GM18868 (cell line): ENCODE data around the gene FBXL4.

Experiments used
- ATAC-seq: cut with Tn5 transposase; IDR thresholded peaks from one replicate; pipeline ENCODE4 v1.9.1; 2021; ENCODE audit warnings: mild to moderate bottlenecking, moderate library complexity; ENCODE audit not compliant: unreplicated experiment

Gene FBXL4

DNA sequence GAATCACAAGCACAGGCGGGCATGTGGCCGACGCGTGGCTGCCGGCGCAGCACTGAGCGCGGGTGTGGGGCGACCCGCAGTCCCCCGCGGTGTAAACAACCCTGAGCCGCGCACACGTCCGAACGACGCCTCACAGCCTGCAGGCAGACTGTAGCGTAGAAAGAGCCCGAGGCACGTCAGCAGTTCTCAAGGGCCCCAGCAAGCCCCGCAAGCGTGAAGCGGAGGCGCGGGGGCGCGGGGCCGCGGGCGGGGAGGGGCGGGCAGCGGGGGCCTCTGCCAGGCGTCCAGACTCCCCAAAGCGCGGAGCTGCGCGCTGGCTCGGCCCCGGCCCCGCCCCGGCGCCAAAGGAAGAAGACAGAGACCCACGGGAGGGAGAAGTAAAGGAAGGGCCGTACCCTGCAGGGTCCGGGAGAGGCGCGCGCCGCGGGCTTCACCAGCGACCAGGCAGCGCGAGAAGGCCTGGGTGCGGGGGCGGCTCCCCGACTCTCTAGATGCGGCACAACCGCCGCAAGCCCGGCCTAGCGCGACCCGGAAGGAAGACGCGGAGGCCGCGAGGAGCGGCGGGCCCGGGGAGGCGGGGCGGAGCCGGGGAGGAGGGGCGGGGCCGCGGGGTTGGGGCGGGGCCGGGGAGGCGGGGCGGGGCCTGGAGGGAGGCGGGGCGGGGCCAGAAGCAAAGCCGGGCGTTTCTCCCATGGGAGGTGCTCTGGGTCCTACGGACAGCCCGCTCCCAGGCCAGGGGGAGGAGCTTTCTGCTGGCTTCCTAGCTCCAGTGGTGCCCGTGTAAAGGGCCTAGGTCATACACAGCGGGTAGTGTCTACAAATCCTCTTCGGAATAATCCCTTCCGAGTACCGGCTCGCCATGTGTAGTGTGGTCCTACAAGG lies at the start of gene FBXL4:
Gene FBXL4 (minus strand): TSS at position 536 of the 882 bp plus-strand sequence. CDS start 20,958 bp downstream, outside the sequence.
- ATAC-seq, result peak; percentile 83

DNA sequence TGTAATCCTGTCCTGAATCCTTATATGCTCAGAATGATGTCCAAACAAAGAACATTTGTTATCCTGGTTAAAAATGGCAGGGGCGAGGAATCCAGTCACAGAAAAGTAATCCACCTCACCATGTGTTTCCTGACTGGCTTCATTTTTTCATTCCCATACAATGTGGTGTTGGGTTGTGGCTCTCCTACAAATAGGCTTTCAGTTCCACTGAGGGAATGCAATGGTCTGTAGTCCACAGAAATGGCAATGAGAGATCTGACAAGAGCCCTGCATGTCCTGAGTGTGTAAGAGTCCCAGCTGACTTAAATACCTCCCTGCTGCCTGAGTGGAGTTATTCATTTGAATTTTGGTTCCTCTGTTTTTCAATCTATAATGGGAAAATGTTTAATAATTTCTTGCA lies 47.4 kb upstream of the FBXL4 start:
- no peak for ATAC-seq

DNA sequence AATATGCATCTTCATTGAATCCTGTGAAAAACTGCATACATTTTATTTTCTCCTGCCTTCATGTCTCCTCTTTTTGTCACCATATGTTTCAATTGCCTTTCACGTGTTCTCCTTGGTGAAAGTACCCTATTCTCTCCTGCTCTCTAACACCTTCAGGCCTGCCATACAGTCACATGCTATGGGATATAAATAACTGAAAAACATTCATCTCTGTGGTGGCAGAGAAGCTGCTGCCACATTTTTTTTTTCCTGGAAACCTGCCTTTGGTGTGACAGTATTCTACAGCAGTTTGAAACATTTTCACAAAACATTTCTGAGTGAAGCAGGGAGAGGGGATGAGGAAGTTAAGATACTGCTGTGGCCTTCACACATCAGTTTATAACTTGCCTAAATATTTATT lies 44.8 kb upstream of the FBXL4 start:
- no peak for ATAC-seq

DNA sequence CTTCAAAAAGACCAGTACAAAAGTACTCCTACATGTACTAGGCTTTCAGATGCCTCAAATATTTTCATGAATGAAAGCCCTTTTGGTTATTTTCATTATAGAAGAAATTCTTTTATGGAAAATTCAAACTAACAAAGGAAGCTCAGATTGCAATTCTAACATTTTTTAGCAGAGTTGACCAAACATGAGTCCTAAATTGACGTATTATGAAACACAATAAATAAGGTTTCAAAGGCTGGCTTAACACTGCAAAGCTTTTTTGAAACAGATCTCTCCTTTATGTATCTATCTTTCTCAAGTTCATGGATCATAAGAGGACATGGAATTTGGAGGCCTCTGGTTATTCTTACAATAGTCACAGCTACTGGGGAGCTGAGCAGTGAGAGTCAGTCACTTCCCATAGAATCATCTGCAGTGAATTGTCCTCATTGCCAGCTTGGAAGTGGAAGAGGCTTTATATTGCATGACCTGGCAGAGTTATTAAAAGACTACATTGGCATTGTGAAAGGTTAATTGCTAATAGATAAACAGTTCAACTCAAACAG lies 38.4 kb upstream of the FBXL4 start:
- no peak for ATAC-seq

DNA sequence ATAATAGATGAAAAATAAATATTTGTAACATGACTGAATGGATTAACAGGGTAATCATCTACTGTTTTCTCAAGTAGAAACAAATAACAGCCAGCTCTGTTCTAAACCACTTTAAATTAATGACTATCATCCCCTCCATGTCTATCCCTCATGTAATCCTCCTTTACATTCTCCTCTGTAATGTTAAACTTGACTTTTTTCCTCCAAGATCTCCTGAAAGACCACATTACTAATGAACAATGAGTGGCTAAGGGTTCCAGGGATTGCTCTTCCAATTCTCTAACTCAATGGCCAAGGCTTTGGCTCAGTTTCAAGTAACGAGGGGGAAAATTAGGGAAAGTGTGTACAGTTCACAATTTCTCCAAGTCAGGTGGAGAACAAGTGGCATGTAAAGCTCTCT lies 37.6 kb upstream of the FBXL4 start:
- ATAC-seq, result no peak

DNA sequence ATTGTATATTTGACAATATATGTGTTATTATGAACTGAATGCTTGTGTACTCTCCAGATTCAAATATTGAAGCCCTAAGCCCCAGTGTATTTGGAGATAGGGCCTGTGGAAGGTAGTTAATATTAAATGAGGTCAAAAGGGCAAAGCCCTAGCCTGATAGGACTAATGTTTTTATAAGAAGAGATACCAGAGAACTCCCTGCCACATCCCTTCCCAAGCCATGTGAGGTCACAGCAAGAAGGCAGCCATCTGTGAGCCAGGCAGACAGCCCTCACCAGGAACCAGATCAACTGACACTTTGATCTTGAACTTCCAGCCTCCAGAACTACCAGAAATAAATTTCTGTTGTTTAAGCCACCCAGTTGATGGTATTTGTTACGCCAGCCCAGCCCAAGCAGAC lies 36.4 kb upstream of the FBXL4 start:
- no peak for ATAC-seq

DNA sequence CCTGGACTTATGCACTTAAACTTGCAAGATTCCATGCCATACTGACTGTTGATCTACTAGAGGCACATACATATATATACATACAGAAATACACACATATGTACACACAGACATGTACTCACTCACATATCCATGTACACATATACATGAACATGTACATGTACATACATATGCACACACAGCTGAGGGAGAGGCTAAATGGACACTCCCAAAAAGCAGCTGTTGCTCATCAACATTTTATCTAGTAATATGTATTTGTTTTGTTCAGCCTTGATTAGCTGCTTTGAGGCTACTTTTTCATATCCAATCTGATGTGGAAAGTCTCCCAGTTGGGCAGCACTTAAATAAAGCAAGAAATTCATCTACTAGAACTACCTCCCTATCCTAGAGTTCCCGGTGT lies 33.7 kb upstream of the FBXL4 start:
- ATAC-seq, result no peak

DNA sequence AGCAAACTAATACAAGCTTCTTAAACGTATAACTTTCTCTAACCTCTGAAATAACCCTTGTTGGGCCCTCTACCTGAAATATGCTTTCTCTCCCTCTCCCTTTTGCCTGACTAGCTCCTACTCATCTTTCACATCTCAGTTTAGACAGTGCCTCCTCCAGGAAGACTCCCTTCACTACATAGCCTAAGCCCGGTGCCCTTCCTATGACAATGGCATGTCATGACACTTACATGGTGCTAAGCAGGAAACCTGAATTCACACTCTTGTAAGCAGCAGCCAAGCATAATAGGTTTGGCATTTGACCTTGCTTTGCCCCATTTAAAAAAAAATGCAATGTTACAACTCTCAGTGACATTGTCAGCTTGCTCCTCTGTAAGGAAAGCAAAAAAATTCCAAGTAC lies 33.1 kb upstream of the FBXL4 start:
- no peak for ATAC-seq

DNA sequence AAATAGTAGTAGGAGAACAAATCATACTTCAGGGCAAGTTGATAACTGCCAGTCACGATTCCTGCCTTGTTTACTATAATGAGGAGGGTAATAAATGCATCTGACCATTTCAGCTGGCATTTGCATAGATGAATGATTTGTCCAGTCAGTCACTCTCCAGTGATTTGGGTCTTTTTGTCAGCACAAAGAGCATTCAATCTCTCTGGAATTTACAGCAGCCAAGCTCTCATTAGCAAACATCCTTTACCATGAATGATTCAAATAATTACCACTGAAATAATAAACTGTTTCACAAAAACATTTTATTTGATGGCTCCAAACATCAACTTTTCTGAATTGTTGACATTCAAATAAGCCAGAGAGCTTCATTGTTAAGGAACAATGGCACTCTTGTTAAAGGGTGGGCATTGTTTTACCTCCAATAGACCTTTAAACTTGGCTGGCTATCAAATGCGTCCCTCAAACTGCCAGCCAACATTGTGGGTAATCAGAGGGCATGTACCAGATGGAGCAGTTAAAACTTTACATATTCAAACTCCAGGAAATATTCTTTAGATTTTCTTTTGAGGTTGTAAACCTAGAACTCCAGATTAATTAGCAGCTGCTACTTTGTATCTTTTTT lies 30.0 kb upstream of the FBXL4 start:
- ATAC-seq, result no peak

DNA sequence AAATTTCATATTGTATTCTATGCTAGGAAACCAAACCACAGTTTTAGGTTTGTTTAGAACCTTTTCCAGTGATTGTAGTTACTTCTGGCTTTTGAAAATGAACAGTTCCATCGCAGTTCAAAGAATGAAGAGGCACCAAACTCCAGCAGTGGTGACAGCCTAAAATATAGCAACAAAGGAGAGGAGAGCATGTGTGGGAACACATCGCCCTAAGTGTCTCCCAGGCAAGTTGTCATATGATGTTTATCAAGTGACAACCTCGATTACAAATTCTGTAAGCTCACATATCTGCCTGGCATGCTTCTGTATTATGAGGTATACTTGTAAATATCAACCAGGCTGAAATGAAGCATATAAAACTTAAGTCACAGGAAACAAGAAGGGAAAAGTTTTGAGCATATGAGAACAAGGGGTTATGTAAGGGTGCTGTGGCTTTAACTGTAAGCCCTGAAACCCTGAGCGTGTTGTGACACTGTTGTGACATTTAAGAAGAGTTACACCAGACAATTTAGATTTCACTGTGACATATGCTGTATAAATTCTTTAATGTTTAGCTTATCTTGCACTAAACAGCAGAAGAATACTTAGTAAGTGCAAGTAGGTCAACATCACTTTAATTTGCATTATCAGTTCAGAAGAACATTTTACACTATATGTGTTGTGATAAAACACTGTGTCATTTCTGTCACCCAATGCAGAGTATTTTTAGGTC lies 29.1 kb upstream of the FBXL4 start:
- no peak for ATAC-seq

DNA sequence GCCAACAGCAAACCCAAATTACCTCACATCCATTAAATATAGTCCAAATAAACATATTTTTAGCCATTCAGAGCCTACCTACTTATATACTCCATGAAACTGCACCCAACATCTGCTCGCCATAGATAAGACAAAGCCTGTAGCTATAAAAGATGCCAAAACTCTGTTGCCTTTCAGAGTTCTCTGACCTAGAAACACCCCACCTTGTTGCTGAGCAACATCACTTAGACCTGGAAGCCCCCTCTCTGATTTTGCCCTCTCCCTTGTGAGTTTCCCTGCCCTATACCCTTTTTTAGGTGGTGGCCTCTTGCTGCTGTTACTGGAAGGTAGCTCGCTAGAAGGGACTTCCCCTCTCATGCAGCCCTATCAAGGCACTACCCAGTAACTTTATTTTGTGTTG lies 27.7 kb upstream of the FBXL4 start:
- peak; percentile 44 for ATAC-seq

DNA sequence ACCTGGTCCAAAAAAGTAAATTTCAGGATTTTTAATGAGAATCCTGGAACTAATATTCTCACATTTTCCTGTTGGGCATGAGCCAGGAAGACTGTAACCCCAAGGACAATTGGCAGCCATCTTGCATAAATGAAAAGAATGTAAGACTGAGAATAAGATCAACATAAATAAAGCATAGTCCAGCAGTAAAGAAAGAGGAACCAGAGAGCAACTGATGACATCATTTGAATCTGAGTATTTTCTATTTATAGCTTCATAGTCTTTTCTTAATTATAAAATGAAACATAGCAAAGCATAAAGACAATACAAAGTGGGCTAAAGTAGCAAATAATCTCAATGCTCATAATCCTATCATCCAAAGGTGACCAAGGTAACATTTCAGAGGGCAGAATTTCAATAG lies 26.6 kb upstream of the FBXL4 start:
- ATAC-seq, result peak; percentile 36

DNA sequence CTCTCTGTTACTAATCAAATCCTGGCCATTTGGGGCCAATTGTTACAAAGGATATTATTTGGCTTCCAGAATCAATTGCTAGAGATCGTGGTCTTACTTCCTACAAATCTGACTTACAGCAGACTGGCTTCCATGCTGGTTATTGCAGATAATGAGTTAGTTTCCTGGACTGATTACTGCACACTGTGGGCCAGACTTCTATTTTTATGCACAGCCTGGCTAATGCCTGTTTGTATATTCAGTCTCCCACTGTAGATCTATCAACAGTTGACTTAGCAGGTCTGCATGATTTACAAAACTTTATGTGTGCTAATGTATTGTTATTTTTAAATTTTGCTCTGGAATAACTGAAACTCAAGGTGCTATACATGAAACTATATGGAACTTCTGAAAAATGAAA lies 25.8 kb upstream of the FBXL4 start:
- no peak for ATAC-seq

DNA sequence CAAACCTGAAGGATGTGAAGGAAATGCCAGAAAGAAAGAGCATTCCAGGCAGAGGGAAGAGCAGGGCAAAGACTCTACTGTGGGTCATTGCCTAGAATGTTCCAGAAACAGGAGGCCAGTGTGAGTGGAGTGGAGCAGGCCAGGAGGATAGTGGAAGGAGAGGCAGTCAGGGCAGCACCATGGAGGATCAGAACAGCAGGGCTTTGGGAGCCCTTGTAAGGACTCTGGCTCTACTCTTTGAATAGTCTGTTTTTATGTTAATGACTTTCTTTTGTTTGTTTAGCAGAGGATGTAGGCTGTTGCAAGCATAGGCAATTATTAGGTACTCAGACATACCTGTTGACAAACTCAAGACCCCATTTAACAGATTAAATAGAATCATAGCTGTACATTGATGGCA lies 23.6 kb upstream of the FBXL4 start:
- no peak for ATAC-seq

DNA sequence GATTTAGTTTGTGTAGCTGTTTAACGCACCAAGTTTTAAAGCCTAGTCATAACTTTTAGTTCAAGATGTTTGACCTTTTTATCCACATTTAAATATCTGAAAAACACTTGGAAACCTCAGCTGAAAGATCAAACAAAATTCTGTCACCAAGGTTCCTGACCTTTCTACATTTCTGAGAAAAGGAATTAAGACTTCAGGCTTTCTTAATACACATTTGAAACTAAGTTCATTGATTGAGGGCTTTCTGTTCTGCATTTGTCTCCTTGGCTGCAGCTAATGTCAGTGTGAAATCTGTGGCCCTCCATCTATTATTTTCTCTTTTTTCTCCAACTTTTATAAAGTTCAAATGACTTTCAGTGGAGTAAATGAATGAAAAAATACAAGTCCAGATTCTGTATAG lies 22.7 kb upstream of the FBXL4 start:
- ATAC-seq, result peak; percentile 51

DNA sequence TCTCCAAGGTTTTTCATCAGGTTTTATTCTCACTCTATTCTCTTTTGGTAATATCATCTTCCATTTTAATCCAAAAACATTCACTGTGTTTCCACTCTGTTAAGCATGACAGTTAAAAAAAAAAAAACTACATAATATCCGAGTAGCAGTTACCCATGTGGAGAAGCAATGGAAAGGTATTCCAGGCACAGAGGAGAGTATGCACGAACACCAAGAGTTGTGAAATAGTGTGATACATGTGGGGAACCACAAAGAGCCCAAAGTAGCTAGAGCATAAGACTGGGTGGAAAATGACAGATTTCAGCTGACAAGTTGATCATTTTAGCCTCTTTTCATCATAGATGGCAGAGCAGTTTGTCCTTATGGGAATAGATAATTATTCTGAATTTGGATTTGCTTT lies 19.9 kb upstream of the FBXL4 start:
- ATAC-seq, result no peak

DNA sequence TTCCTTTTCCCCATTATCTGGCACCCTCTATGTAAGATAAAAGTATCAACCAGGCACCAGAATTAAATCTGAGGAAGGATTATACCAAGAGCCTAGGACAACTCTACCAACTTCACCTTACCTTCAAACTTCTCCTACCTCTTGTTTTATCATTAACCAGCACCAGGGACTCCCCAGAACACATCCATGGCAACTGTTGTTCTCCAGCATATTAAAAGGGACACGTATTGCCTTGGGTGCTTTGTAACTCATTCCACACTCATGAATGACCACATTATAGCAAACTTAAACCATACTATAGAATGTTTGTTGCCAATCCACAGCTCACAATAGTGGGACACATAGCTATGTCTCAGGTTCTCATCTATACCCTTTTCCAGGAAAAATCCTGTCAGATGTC lies 11.9 kb upstream of the FBXL4 start:
- ATAC-seq, result no peak

DNA sequence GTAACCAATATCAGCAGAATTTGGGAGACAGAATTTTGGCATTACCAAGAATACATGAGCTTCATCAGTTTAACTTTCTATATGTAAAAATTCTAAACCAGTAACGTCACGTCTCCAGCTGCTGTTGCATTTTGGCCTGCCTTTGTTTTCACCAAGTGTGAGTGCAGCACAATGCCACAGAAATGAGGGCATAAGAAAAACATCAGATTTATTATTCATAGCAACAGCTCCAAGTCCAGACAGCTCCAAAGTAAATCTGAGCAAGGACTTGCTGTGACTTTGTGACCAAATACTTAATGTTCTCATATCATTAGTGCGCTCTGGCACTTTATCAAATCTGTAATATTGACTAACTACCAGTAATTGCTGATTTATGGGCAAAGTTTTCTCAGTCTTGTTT lies 11.0 kb upstream of the FBXL4 start:
- ATAC-seq, result no peak

DNA sequence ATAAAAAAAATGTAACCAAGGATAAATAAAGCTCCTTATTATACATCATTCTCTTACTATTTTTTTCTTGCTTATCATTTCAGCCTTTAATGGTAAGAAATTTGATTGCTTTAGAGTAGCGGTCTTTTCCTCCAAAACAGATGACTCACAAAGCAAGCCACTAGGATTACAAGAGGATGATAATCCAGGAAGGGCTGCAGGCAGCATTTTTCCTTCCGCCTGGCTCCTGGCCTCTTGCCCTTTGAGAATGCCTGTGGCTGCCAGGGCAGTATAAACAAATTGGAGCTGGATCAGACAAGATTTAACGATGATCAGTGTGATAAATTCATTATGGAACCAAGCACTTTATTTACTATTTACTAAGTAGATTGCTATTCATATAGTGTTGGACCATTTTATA lies 9.7 kb upstream of the FBXL4 start:
- ATAC-seq, result no peak

DNA sequence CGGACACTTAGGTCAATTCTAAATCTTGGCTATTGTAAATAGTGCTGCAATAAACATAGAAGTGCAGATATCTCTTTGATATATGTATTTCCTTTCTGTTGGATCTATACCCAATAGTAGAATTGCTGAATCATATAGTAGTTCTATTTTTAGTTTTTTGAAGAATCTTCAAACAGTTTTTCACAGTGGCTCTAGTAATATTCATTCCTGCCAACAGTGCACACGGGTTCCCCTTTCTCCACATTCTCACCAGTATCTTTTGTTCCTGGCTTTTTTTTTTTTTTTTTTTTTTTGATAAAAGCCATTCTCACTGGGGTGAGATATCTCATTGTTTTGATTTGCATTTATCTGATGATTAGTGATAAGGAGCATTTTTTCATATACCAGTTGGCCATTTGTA lies 1.8 kb upstream of the FBXL4 start:
- no peak for ATAC-seq

DNA sequence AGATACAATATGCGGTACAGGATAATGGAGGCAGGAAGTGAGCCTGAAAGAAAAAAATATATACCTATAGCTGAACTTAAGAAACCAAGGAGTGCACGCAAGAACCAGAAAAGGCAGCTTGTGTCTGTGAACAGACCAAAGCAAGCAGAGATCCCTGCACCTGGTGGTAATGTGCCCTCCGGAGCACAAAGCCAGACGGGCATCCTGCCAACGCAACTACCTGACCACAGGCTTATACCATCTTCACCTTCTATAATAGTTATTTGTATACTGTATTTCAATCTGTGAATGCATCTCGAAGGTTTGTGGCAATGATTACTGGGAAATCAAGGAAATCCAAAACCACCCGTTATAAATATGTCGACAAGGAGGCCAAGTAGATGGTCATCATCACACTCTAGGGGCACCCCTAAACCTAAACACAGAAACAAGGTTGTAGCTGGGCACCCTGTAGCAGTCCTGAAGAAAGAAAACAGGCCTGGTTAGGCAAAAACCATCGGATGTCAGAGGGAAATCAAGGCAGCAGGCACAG lies 801 bp downstream of the FBXL4 start:
- peak; percentile 19 for ATAC-seq
